GM23338 (cell line): ENCODE measurements around the gene CDH23.

Experiments used
- CREB1 ChIP-seq: fragments of 250-450 bp; sonication (Bioruptor Pico); IDR thresholded peaks from 2 replicates; pipeline ENCODE4 v1.5.0; 2020; ENCODE audit warnings: low read depth, mild to moderate bottlenecking, moderate library complexity
- EZH2 ChIP-seq: fragments of 200-600 bp; sonication (generic); IDR thresholded peaks from one replicate; pipeline ENCODE4 v1.8.0; 2017; ENCODE audit warnings: antibody characterized with exemption, mild to moderate bottlenecking, low read depth; ENCODE audit not compliant: unreplicated experiment
- EZH2phosphoT487 ChIP-seq: fragments of 200-600 bp; sonication (generic); IDR thresholded peaks from one replicate; pipeline ENCODE4 v1.8.1; 2018; ENCODE audit warnings: antibody characterized with exemption; ENCODE audit not compliant: unreplicated experiment
- JUNB ChIP-seq: IDR thresholded peaks from one replicate; pipeline ENCODE4 v1.6.1; 2016; ENCODE audit warnings: antibody characterized with exemption; ENCODE audit not compliant: unreplicated experiment
- NANOG ChIP-seq: IDR thresholded peaks from 2 replicates; pipeline ENCODE4 v1.6.1; 2016; ENCODE audit warnings: antibody characterized with exemption, borderline replicate concordance
- POLR2AphosphoS5 ChIP-seq: IDR thresholded peaks from 2 replicates; pipeline ENCODE4 v1.6.1; 2016; ENCODE audit warnings: antibody characterized with exemption, low read depth
- STAT1 ChIP-seq: IDR thresholded peaks from one replicate; pipeline ENCODE4 v1.6.1; 2016; ENCODE audit warnings: antibody characterized with exemption; ENCODE audit not compliant: unreplicated experiment
- ZNF114 ChIP-seq: fragments of 250-450 bp; sonication (Bioruptor Pico); IDR thresholded peaks from 2 replicates; pipeline ENCODE4 v1.5.0; 2020; ENCODE audit warnings: mild to moderate bottlenecking, moderate library complexity
- ZNF331 ChIP-seq: fragments of 250-450 bp; sonication (Bioruptor Pico); IDR thresholded peaks from 2 replicates; pipeline ENCODE4 v1.5.0; 2020; ENCODE audit warnings: low read depth, mild to moderate bottlenecking, moderate library complexity
- TF ChIP-seq, protein P1 (sequence below), 2 experiments: fragments of 200-600 bp in 1 of 2; sonication (generic) in 1 of 2; conservative IDR thresholded peaks; 2 replicates each; pipeline versions ENCODE4 v1.5.1 to v1.6.1; 2016 to 2017; ENCODE audit warnings: antibody characterized with exemption in 2 of 2, low read depth in 2 of 2, mild to moderate bottlenecking in 2 of 2, moderate library complexity in 1 of 2
- TF ChIP-seq, protein P2 (sequence below): IDR thresholded peaks from one replicate; pipeline ENCODE4 v1.6.1; 2018; ENCODE audit warnings: antibody characterized with exemption; ENCODE audit not compliant: unreplicated experiment
- TF ChIP-seq, protein P3 (sequence below): IDR thresholded peaks from 2 replicates; pipeline ENCODE4 v1.6.1; 2016; ENCODE audit warnings: antibody characterized with exemption
- TF ChIP-seq, protein P4 (sequence below): fragments of 250-450 bp; sonication (Bioruptor Pico); IDR thresholded peaks from 2 replicates; pipeline ENCODE4 v1.5.0; 2020; ENCODE audit warnings: mild to moderate bottlenecking, moderate library complexity

DNA sequence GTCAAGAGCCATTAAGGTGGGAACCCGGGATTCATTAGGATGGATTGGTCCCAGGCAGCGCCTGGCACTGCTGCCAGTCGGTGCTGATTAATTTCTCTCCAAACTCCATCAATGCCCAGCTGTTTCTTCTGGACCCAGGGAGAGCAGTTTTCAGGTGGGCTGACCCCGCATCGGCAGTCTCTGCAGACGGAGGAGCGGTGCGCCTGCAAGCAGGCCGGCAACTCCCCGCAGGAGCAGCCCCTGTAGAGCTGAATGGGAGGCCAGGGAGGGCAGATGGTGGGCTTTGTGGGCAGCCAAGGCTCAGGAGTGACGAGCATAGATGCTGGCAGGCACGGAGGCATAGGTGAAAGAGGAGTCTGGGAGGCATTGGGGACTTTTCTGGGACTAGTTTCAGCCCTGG, 56.5 kb downstream of the CDH23 start:
- TF ChIP-seq POLR2AphosphoS5 (no peak), EZH2 (no peak), ZNF331 (CRISPR knock-in tag) (no peak), EZH2phosphoT487 (no peak), STAT1 (no peak), JUNB (no peak), CREB1 (CRISPR knock-in tag) (no peak), ZNF114 (no peak), NANOG (no peak)
- TF ChIP-seq, protein P1, sequence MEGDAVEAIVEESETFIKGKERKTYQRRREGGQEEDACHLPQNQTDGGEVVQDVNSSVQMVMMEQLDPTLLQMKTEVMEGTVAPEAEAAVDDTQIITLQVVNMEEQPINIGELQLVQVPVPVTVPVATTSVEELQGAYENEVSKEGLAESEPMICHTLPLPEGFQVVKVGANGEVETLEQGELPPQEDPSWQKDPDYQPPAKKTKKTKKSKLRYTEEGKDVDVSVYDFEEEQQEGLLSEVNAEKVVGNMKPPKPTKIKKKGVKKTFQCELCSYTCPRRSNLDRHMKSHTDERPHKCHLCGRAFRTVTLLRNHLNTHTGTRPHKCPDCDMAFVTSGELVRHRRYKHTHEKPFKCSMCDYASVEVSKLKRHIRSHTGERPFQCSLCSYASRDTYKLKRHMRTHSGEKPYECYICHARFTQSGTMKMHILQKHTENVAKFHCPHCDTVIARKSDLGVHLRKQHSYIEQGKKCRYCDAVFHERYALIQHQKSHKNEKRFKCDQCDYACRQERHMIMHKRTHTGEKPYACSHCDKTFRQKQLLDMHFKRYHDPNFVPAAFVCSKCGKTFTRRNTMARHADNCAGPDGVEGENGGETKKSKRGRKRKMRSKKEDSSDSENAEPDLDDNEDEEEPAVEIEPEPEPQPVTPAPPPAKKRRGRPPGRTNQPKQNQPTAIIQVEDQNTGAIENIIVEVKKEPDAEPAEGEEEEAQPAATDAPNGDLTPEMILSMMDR (conservative IDR thresholded peaks at IDR 0.05; ENCODE audit: low read depth in 2 of 2): no peak
- TF ChIP-seq, protein P2, sequence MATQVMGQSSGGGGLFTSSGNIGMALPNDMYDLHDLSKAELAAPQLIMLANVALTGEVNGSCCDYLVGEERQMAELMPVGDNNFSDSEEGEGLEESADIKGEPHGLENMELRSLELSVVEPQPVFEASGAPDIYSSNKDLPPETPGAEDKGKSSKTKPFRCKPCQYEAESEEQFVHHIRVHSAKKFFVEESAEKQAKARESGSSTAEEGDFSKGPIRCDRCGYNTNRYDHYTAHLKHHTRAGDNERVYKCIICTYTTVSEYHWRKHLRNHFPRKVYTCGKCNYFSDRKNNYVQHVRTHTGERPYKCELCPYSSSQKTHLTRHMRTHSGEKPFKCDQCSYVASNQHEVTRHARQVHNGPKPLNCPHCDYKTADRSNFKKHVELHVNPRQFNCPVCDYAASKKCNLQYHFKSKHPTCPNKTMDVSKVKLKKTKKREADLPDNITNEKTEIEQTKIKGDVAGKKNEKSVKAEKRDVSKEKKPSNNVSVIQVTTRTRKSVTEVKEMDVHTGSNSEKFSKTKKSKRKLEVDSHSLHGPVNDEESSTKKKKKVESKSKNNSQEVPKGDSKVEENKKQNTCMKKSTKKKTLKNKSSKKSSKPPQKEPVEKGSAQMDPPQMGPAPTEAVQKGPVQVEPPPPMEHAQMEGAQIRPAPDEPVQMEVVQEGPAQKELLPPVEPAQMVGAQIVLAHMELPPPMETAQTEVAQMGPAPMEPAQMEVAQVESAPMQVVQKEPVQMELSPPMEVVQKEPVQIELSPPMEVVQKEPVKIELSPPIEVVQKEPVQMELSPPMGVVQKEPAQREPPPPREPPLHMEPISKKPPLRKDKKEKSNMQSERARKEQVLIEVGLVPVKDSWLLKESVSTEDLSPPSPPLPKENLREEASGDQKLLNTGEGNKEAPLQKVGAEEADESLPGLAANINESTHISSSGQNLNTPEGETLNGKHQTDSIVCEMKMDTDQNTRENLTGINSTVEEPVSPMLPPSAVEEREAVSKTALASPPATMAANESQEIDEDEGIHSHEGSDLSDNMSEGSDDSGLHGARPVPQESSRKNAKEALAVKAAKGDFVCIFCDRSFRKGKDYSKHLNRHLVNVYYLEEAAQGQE: no peak
- TF ChIP-seq, protein P3, sequence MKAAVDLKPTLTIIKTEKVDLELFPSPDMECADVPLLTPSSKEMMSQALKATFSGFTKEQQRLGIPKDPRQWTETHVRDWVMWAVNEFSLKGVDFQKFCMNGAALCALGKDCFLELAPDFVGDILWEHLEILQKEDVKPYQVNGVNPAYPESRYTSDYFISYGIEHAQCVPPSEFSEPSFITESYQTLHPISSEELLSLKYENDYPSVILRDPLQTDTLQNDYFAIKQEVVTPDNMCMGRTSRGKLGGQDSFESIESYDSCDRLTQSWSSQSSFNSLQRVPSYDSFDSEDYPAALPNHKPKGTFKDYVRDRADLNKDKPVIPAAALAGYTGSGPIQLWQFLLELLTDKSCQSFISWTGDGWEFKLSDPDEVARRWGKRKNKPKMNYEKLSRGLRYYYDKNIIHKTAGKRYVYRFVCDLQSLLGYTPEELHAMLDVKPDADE: no peak
- TF ChIP-seq, protein P4, sequence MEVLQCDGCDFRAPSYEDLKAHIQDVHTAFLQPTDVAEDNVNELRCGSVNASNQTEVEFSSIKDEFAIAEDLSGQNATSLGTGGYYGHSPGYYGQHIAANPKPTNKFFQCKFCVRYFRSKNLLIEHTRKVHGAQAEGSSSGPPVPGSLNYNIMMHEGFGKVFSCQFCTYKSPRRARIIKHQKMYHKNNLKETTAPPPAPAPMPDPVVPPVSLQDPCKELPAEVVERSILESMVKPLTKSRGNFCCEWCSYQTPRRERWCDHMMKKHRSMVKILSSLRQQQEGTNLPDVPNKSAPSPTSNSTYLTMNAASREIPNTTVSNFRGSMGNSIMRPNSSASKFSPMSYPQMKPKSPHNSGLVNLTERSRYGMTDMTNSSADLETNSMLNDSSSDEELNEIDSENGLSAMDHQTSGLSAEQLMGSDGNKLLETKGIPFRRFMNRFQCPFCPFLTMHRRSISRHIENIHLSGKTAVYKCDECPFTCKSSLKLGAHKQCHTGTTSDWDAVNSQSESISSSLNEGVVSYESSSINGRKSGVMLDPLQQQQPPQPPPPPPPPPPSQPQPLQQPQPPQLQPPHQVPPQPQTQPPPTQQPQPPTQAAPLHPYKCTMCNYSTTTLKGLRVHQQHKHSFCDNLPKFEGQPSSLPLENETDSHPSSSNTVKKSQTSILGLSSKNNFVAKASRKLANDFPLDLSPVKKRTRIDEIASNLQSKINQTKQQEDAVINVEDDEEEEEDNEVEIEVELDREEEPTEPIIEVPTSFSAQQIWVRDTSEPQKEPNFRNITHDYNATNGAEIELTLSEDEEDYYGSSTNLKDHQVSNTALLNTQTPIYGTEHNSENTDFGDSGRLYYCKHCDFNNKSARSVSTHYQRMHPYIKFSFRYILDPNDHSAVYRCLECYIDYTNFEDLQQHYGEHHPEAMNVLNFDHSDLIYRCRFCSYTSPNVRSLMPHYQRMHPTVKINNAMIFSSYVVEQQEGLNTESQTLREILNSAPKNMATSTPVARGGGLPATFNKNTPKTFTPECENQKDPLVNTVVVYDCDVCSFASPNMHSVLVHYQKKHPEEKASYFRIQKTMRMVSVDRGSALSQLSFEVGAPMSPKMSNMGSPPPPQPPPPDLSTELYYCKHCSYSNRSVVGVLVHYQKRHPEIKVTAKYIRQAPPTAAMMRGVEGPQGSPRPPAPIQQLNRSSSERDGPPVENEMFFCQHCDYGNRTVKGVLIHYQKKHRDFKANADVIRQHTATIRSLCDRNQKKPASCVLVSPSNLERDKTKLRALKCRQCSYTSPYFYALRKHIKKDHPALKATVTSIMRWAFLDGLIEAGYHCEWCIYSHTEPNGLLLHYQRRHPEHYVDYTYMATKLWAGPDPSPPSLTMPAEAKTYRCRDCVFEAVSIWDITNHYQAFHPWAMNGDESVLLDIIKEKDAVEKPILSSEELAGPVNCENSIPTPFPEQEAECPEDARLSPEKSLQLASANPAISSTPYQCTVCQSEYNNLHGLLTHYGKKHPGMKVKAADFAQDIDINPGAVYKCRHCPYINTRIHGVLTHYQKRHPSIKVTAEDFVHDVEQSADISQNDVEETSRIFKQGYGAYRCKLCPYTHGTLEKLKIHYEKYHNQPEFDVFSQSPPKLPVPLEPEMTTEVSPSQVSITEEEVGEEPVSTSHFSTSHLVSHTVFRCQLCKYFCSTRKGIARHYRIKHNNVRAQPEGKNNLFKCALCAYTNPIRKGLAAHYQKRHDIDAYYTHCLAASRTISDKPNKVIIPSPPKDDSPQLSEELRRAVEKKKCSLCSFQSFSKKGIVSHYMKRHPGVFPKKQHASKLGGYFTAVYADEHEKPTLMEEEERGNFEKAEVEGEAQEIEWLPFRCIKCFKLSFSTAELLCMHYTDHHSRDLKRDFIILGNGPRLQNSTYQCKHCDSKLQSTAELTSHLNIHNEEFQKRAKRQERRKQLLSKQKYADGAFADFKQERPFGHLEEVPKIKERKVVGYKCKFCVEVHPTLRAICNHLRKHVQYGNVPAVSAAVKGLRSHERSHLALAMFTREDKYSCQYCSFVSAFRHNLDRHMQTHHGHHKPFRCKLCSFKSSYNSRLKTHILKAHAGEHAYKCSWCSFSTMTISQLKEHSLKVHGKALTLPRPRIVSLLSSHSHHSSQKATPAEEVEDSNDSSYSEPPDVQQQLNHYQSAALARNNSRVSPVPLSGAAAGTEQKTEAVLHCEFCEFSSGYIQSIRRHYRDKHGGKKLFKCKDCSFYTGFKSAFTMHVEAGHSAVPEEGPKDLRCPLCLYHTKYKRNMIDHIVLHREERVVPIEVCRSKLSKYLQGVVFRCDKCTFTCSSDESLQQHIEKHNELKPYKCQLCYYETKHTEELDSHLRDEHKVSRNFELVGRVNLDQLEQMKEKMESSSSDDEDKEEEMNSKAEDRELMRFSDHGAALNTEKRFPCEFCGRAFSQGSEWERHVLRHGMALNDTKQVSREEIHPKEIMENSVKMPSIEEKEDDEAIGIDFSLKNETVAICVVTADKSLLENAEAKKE (CRISPR knock-in tag): no peak
